ENCODE results near the gene UTP25.
"Not testable (repeated sequence)": the region's sequence is repeated elsewhere in the genome, so short reads cannot be mapped to it uniquely, and the experiment has no call there.

UTP25 gene

DNA sequence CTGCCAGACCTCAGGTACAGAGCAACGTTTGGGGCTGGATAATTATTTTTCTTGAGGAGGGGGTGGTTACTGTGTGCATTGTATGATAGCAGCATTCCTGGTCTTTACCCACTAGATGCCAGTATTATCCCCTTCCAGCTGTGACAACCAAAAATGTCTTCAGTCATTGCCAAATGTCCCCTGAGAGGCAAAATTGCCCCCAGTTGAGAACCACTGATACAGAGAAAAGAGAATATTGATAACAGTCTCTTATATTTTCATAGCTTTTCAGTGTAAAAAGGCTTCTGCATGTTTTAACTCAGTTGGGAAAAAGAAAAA, 58.4 kb downstream of the UTP25 start:
- in situ Hi-C loops (cut with MboI; ENCODE audit: low pct_unique_long_range_greater_than_20kb, low sequenced_read_pairs, unreplicated experiment), result no loop called here
- no peak for DNase-seq (ENCODE audit: low spot score)
- TF ChIP-seq, protein P1, sequence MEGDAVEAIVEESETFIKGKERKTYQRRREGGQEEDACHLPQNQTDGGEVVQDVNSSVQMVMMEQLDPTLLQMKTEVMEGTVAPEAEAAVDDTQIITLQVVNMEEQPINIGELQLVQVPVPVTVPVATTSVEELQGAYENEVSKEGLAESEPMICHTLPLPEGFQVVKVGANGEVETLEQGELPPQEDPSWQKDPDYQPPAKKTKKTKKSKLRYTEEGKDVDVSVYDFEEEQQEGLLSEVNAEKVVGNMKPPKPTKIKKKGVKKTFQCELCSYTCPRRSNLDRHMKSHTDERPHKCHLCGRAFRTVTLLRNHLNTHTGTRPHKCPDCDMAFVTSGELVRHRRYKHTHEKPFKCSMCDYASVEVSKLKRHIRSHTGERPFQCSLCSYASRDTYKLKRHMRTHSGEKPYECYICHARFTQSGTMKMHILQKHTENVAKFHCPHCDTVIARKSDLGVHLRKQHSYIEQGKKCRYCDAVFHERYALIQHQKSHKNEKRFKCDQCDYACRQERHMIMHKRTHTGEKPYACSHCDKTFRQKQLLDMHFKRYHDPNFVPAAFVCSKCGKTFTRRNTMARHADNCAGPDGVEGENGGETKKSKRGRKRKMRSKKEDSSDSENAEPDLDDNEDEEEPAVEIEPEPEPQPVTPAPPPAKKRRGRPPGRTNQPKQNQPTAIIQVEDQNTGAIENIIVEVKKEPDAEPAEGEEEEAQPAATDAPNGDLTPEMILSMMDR (IDR thresholded peaks at IDR 0.05; ENCODE audit: extremely low read depth, insufficient read depth, missing control alignments), result no peak

DNA sequence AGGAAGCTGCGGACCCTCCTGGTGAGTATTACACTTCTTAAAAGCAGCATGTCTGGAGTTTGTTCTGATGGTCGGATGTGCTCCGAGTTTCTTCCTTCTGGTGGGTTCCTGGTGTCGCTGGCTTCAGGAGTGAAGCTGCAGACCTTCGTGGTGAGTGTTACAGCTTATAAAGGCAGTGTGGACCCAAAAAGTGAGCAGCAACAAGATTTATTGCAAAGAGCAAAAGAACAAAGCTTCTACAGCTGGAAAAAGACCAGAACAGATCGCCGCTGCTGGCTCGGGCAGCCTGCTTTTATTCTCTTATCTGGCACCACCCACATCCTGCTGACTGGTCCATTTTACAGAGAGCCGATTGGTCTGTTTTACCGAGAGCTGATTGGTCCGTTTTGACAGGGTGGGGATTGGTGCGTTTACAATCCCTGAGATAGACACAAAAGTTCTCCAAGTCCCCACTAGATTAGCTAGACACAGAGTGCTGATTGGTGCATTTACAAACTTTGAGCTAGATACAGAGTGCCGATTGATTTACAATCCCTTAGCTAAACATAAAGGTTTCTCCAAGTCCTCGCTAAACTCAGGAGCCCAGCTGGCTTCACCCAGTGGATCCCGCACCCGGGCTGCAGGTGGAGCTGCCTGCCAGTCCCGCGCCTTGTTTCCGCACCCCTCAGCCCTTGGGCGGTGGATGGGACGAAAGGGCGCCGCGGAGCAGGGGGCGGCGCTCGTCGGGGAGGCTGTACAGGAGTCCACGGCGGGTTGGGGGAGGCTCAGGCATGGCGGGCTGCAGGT, 60.7 kb downstream of the UTP25 start:
- DNase-seq (ENCODE audit: low spot score); in situ Hi-C loops (cut with MboI; ENCODE audit: low pct_unique_long_range_greater_than_20kb, low sequenced_read_pairs, unreplicated experiment): not testable (repeated sequence)

DNA sequence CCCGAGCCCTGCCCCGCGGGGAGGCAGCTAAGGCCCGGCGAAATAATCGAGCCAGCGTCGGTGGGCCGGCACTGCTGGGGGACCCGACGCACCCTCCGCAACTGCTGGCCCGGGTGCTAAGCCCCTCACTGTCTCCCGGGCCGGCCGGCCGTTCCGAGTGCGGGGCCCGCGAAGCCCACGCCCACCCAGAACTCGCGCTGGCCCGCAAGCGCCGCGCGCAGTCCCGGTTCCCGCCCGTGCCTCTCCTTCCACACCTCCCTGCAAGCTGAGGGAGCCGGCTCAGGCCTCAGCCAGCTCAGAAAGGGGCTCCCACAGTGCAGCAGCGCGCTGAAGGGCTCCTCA, 61.3 kb downstream of the UTP25 start:
- TF ChIP-seq, protein P1 (IDR thresholded peaks at IDR 0.05; ENCODE audit: extremely low read depth, insufficient read depth, missing control alignments), result no peak
- in situ Hi-C loops (cut with MboI; ENCODE audit: low pct_unique_long_range_greater_than_20kb, low sequenced_read_pairs, unreplicated experiment), result no loop called here
- no peak for DNase-seq (ENCODE audit: low spot score)

DNA sequence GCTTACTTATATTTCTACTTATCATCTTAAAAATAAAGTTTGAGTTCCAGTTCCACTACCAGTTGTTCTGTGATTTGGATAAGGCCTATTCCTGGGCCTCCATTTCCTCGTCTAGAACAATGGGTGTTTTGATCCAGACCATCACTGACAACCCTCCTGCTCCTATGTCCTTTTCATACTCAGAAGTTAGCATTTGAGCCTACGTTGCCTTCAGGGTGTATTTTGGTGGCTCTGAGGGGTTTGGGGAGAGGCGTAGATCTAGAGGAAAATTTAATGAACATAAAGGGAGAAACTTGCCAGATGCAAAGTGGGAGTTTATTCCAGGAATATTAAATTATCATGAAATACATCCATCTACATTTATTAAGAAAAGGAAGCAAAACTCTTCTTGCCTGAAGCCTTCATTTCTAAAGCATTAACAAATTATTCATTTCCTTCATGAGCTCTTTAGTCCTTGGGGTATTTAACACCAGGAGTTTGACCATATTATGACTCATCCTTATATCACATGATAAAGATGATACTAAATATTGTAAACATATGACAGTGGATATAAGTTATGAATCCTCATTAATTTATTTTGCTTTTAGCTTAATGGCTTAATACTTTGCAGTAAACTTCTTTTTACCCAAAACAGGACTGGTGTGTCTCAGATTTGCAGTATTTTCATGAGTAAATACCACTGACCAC, 63.0 kb downstream of the UTP25 start:
- DNase-seq (ENCODE audit: low spot score), result no peak
- TF ChIP-seq, protein P1 (IDR thresholded peaks at IDR 0.05; ENCODE audit: extremely low read depth, insufficient read depth, missing control alignments), result no peak
- in situ Hi-C loops (cut with MboI; ENCODE audit: low pct_unique_long_range_greater_than_20kb, low sequenced_read_pairs, unreplicated experiment), result no loop called here

DNA sequence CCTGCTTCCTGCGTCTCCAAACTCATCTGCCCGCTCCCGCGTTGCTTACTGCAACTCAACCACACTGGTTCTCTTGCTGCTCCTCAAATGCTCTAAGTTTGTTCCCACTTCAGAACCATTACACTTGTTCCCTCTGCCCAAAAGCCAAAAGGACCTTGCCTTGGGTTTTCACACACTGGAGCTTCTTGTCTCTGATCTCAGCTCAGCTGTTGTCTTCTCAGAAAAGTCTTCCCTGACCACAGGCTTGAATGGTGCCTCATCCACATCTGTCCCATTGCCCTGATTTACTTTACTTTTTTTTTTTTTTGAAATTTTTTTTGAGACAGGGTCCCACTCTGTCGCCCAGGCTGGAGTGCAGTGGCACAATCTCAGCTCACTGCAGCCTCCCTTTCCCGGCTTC, 66.0 kb downstream of the UTP25 start:
- no peak for DNase-seq (ENCODE audit: low spot score)
- in situ Hi-C loops (cut with MboI; ENCODE audit: low pct_unique_long_range_greater_than_20kb, low sequenced_read_pairs, unreplicated experiment), result no loop called here
- TF ChIP-seq, protein P1 (IDR thresholded peaks at IDR 0.05; ENCODE audit: extremely low read depth, insufficient read depth, missing control alignments), result no peak

DNA sequence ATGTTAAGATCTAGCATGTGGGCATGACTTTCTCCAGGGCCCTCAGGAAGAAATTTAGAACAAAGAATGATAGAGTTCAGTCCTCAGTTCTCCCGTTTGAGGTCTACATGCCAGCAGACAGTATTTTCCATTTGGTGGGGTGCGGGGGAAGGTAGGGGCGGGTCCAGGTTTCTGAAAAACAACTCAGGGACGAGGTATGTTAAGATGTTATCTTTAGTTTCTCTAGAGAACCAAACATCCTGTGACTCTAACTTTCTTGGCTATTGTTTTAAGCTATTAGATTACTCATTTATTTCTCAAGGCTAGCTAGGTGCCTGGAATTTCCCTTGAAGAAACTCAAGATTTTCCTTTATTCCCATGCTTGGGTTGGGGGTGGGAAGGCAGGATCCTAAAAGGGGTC, 67.9 kb downstream of the UTP25 start:
- in situ Hi-C loops (cut with MboI; ENCODE audit: low pct_unique_long_range_greater_than_20kb, low sequenced_read_pairs, unreplicated experiment), result no loop called here
- TF ChIP-seq, protein P1 (IDR thresholded peaks at IDR 0.05; ENCODE audit: extremely low read depth, insufficient read depth, missing control alignments), result no peak
- no peak for DNase-seq (ENCODE audit: low spot score)

DNA sequence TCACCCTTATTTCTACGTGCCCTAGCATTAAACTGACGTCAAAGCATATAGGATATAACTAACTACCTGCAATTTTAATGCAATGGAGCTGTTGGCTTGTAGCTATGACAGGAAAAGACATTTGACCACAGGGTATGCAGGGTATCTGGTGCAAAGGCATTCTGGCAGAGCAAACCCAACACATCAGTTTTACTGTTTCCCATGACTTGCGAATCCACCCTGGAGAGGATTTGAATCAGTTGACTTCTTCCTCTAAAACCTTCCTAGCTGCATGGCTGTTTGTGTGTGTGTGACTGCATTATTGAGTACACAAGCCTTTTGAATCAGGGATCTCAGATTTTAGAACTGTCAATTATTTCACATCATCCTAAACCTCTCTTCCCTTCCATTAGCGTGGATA, 68.6 kb downstream of the UTP25 start:
- TF ChIP-seq, protein P1 (IDR thresholded peaks at IDR 0.05; ENCODE audit: extremely low read depth, insufficient read depth, missing control alignments), result no peak
- in situ Hi-C loops (cut with MboI; ENCODE audit: low pct_unique_long_range_greater_than_20kb, low sequenced_read_pairs, unreplicated experiment), result no loop called here
- DNase-seq (ENCODE audit: low spot score), result no peak

DNA sequence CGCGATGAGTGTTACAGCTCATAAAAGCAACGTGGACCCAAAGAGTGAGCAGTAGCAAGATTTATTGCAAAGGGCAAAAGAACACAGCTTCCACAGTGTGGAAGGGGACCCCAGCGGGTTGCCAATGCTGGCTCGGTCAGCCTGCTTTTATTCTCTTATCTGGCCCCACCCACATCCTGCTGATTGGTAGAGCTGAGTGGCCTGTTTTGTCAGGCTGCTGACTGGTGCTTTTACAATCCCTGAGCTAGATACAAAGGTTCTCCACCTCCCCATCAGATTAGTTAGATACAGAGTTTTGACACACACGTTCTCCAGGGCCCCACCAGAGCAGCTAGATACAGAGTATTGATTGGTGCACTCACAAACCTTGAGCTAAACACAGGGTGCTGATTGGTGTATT, 70.5 kb downstream of the UTP25 start:
- in situ Hi-C loops (cut with MboI; ENCODE audit: low pct_unique_long_range_greater_than_20kb, low sequenced_read_pairs, unreplicated experiment); DNase-seq (ENCODE audit: low spot score): not testable (repeated sequence)

DNA sequence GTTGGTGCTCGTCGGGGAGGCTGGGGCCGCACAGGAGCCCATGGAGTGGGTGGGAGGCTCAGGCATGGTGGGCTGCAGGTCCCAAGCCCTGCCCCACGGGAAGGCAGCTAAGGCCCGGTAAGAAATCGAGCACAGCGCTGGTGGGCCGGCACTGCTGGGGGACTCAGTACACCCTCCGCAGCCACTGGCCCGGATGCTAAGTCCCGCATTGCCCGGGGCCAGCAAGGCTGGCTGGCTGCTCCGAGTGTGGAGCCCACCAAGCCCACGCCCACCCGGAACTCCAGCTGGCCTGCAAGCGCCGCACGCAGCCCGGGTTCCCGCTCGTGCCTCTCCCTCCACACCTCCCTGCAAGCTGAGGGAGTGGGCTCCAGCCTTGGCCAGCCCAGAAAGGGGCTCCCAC, 71.1 kb downstream of the UTP25 start:
- in situ Hi-C loops (cut with MboI; ENCODE audit: low pct_unique_long_range_greater_than_20kb, low sequenced_read_pairs, unreplicated experiment); DNase-seq (ENCODE audit: low spot score): not testable (repeated sequence)
